ENCODE results near the gene NCOA7.

GRCh38 chr6:125808060-125808459, 17.3 kb downstream of the NCOA7 start:
- TF ChIP-seq, protein P1, sequence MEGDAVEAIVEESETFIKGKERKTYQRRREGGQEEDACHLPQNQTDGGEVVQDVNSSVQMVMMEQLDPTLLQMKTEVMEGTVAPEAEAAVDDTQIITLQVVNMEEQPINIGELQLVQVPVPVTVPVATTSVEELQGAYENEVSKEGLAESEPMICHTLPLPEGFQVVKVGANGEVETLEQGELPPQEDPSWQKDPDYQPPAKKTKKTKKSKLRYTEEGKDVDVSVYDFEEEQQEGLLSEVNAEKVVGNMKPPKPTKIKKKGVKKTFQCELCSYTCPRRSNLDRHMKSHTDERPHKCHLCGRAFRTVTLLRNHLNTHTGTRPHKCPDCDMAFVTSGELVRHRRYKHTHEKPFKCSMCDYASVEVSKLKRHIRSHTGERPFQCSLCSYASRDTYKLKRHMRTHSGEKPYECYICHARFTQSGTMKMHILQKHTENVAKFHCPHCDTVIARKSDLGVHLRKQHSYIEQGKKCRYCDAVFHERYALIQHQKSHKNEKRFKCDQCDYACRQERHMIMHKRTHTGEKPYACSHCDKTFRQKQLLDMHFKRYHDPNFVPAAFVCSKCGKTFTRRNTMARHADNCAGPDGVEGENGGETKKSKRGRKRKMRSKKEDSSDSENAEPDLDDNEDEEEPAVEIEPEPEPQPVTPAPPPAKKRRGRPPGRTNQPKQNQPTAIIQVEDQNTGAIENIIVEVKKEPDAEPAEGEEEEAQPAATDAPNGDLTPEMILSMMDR (IDR thresholded peaks at IDR 0.05), result no peak
- TF ChIP-seq EZH2 (IDR thresholded peaks at IDR 0.05) (no peak), EZH2phosphoT487 (IDR thresholded peaks at IDR 0.05) (no peak)
